IgD-negative memory B cell (primary cell): ENCODE results near the gene PRKAR2B. TPM values are rescaled to one million over a fixed set of nuclear protein-coding genes. Genes with fewer than 3 reads are reported as not detected.
"Not testable (repeated sequence)": the region's sequence is repeated elsewhere in the genome, so short reads cannot be mapped to it uniquely, and the experiment has no call there.

Source experiments
- H3K27ac Mint-ChIP-seq, 3 donors: one replicate each; pipeline ENCODE4 v1.8.0; 2020 to 2022; ENCODE audit warnings: mild to moderate bottlenecking in 3 of 3, mixed read lengths in 3 of 3, moderate library complexity in 1 of 3
- H3K27me3 Mint-ChIP-seq: one replicate; pipeline ENCODE4 v1.8.0; 2021; ENCODE audit warnings: mixed read lengths
- H3K36me3 Mint-ChIP-seq: one replicate; pipeline ENCODE4 v1.8.0; 2020; ENCODE audit warnings: mild to moderate bottlenecking, mixed read lengths
- H3K4me1 Mint-ChIP-seq, 3 donors: one replicate each; pipeline ENCODE4 v1.8.0; 2020 to 2022; ENCODE audit warnings: mixed read lengths in 3 of 3, mild to moderate bottlenecking in 1 of 3
- H3K4me3 Mint-ChIP-seq, 4 donors: one replicate each; pipeline ENCODE4 v1.8.0; 2020 to 2022; ENCODE audit warnings: mild to moderate bottlenecking in 4 of 4, mixed read lengths in 4 of 4, moderate library complexity in 3 of 4
- H3K9me3 Mint-ChIP-seq, 3 donors: one replicate each; pipeline ENCODE4 v1.8.0; 2020 to 2021; ENCODE audit warnings: mixed read lengths in 3 of 3, mild to moderate bottlenecking in 1 of 3
- polyA plus RNA-seq: library from polyadenylated mRNA; unstranded; fragments of 300-500 nt; fragmentation: Illumina TruSeq; gene quantifications from one replicate; pipeline ENCODE4 v1.2.3, GENCODE V29; 2021

Gene PRKAR2B
- polyA plus RNA-seq, 1 donor from 2014 or later, result 1.1 TPM

DNA sequence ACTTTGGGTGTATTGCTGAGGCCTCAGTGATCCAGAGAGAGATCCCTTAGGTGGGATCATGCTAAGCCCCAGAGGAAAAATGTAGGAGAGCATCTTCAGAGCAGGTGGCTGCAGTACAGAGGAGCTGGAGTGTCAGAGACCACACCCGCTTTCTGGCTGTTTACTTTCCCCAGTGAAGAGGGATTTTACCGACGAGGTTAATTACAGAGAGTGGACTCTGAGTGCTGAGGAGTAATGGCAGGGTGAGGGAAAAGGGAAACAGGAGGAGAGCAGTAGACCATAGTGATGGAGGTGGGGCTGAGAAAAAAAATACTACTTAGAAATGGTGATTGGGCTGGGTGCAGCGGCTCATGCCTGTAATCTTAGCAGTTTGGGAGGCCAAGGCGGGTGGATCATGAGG, 81.0 kb downstream of the PRKAR2B start:
- no peaks in the 10 kb centered on the region for H3K9me3 Mint-ChIP-seq
- H3K36me3 Mint-ChIP-seq, result peaks cover 1% of the 10 kb centered on the region
- H3K4me3 Mint-ChIP-seq, result peak overlapping the region; percentile 56 to 91 (median 86)
- H3K27me3 Mint-ChIP-seq, result no peaks in the 10 kb centered on the region
- H3K27ac Mint-ChIP-seq, result peak overlapping the region; percentile 34 to 88 (median 74)
- peaks cover 10 to 12% (median 12%) of the 10 kb centered on the region in 3 donors for H3K4me1 Mint-ChIP-seq

DNA sequence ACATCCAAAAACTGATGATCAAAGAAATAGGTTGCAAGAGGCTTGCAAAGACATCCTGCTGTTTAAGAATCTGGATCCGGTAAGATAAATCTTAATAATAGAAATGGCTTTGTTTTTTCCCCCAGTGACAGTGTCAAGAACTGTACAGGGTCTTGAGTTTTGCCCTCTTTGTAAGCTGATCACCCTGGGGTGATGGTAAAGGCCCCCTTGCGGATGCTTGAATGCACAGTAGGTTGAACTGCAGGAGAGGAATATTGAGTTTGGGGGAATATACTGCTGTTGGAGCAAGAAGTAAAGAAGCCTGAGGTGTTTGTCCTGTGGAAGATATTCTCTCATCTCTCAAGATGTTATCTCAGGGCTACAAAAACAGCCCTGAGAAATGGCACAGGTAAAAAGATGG, 83.7 kb downstream of the PRKAR2B start:
- peaks cover 10 to 12% (median 12%) of the 10 kb centered on the region in 3 donors for H3K4me1 Mint-ChIP-seq
- H3K36me3 Mint-ChIP-seq, result peaks cover 4% of the 10 kb centered on the region
- H3K9me3 Mint-ChIP-seq, result no peaks in the 10 kb centered on the region
- no peak overlapping the region for H3K27ac Mint-ChIP-seq
- H3K27me3 Mint-ChIP-seq, result no peaks in the 10 kb centered on the region
- no peak overlapping the region for H3K4me3 Mint-ChIP-seq

DNA sequence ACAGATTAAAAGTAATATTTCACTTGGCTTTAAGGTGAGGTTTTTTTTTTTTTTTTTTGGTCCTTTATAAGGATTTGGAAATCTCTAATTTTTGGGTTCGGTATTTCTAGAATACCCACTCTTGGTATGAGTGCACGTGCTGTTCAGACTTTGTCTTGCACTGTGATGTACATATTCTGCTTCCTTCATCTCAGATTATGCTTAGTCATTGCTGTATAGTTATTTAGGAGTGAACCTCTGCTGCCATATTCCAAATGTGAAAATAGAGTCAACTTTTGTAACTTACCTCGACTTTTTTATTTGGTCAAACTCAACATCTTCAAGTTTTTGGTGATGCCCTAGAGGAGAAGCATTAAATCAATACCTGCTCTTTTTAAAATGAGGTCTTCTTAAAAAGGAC, 84.2 kb downstream of the PRKAR2B start:
- no peak overlapping the region for H3K4me3 Mint-ChIP-seq
- H3K9me3 Mint-ChIP-seq, result no peaks in the 10 kb centered on the region
- no peaks in the 10 kb centered on the region for H3K27me3 Mint-ChIP-seq
- H3K27ac Mint-ChIP-seq, result no peak overlapping the region
- H3K4me1 Mint-ChIP-seq, result peaks cover 10 to 12% (median 12%) of the 10 kb centered on the region in 3 donors
- peaks cover 4% of the 10 kb centered on the region for H3K36me3 Mint-ChIP-seq

DNA sequence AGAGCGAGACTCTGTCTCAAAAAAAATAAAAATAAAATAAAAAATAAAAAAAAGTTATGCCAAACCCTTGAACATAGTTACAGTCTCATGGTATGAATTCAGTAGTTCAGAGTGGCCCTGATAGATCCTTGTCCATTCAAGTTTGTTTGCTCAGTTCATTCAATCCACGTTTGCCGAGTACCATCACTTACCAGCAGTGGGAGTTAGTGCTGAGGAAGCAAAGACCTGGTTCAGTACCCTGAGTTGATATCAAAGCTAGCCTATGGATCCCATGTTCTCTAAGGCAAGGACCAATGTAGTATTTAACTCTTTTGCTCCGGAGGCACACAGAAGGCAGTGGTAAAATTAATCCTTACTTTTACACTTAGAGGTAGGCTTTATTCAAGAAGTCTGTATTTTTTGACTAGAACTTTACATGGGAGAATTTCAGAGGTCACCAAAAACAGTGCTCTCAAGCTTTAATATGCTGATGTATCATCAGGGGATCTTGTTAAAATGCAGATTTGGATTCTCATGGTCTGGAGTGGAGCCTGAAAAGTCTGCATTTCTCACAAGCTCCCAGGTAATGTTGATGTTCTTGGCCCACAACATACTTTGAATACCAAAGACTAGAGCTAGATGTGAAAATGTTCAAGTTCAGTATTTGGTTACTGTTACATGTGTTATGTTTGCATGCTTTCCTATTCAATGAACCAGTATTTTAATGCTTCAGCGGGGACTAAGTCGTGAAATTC, 86.1 kb downstream of the PRKAR2B start:
- Mint-ChIP-seq H3K36me3 (peaks cover 4% of the 10 kb centered on the region), H3K4me3 (no peak overlapping the region), H3K27ac (no peak overlapping the region), H3K9me3 (no peaks in the 10 kb centered on the region), H3K4me1 (peaks cover 6 to 8% (median 8%) of the 10 kb centered on the region in 3 donors), H3K27me3 (no peaks in the 10 kb centered on the region)

DNA sequence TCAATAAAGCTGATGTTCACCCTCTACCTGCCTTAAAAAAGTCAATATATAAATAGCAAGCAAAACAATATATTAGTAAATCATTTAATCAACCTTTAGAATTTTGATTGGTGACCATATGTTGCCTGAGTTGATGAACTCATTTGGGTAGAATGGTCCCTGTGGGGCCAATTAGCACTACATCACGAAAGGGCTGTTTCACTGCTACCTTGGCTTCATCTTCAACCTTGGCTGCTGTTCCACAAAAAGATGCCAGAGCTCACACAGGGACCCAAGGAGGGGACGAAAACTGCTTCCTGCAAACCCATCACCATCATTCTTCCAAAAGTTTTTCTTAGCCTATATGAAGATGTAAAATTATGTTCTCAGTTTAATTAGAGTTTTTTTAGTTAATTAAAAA, 88.9 kb downstream of the PRKAR2B start:
- no peaks in the 10 kb centered on the region for H3K4me1 Mint-ChIP-seq
- no peaks in the 10 kb centered on the region for H3K9me3 Mint-ChIP-seq
- H3K27ac Mint-ChIP-seq, result no peak overlapping the region
- H3K27me3 Mint-ChIP-seq, result no peaks in the 10 kb centered on the region
- H3K4me3 Mint-ChIP-seq, result no peak overlapping the region
- H3K36me3 Mint-ChIP-seq, result peaks cover 4% of the 10 kb centered on the region

DNA sequence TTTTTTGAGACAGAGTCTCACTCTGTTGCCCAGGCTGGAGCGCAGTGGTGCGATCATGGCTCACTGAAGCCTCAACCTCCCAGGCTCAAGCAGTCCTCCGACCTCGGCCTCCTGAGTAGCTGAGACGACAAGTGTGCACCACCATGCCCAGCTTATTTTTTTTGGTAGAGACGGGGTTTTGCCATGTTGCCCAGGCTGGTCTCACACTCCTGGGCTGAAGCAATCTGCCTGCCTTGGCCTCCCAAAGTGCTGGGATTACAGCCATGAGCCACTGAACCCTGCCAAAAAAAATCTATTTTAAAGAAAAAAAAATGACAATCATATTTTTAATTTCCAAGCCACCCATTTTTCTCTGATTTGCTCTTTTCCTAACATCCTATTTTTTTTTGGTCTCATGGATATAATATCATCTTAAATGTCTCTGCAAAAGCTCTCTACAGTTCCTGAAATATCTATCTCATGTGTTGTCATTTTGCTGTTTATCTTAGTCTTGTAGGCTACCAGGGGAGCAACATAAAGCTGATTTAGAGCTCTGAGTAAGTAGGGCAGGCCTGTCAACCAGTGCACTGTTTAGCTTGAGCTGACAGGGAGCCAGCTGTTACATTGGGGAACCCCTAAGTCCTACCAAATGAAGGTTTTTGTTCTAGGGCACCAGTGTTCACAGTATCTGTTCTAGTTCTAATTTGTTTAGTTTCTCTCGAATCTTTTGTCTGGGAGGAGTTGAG, 94.4 kb downstream of the PRKAR2B start:
- H3K27ac Mint-ChIP-seq, result no peak overlapping the region
- H3K4me1 Mint-ChIP-seq, result no peaks in the 10 kb centered on the region
- H3K9me3 Mint-ChIP-seq, result no peaks in the 10 kb centered on the region
- H3K4me3 Mint-ChIP-seq, result no peak overlapping the region
- no peaks in the 10 kb centered on the region for H3K27me3 Mint-ChIP-seq
- H3K36me3 Mint-ChIP-seq, result no peaks in the 10 kb centered on the region

DNA sequence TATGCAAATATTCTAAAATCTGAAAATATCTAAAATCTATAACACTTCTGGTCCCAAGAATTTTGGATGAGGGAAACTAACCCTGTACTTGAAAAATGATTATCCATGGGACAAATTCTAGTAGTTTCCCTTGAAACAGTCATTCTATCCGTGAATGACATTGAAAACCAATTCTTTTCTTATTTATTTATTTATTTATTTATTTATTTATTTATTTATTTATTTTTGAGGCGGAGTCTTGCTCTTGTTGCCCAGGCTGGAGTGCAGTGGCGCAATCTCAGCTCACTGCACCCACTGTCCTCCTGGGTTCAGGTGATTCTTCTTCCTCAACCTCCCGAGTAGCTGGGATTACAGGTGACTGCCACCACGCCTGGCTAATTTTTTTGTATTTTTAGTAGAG, 99.4 kb downstream of the PRKAR2B start:
- H3K9me3 Mint-ChIP-seq, H3K36me3 Mint-ChIP-seq, H3K4me3 Mint-ChIP-seq, H3K27me3 Mint-ChIP-seq: not testable (repeated sequence)
- H3K27ac Mint-ChIP-seq, result peak overlapping the region in 1 of 3 donors; percentile 25
- H3K4me1 Mint-ChIP-seq, result peaks cover 6 to 12% (median 8%) of the 10 kb centered on the region in 3 donors

DNA sequence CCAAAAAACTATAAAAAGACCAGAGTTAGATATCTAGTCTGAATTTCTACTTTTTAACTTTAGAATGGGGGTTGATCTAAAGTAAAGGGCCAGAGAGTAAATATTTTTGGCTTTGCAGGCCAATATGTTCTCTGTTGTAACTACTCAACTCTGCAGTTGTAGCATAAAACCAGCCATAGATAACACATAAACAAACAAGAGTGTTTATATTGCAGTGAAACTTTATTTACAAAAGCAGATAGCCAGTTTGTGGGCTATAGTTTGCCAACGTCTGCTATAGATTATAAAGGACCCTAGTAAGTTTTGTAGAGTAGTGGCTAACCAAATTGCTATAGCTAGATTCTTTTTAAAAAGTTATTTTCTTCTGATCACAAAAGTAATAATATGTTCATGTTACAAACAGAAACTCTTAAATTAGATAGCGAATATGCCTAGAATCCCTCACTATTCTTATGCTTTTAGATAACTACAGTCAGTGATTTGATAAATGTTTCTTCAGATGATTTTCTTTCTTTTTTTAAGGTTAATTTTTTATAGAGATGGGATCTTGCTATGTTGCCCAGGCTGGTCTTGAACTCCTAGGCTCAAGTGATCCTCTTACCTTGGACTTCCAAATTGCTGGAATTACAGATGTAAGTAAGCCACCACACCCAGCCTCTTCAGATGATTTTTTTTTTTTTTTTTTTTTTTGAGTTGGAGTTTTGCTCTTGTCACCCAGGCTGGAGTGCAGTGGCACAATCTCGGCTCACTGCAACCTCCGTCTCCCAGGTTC, 100.7 kb downstream of the PRKAR2B start:
- H3K27me3 Mint-ChIP-seq, result no peaks in the 10 kb centered on the region
- no peaks in the 10 kb centered on the region for H3K36me3 Mint-ChIP-seq
- H3K4me1 Mint-ChIP-seq, result peaks cover 6 to 12% (median 8%) of the 10 kb centered on the region in 3 donors
- H3K4me3 Mint-ChIP-seq, result no peak overlapping the region
- no peaks in the 10 kb centered on the region for H3K9me3 Mint-ChIP-seq
- no peak overlapping the region for H3K27ac Mint-ChIP-seq

DNA sequence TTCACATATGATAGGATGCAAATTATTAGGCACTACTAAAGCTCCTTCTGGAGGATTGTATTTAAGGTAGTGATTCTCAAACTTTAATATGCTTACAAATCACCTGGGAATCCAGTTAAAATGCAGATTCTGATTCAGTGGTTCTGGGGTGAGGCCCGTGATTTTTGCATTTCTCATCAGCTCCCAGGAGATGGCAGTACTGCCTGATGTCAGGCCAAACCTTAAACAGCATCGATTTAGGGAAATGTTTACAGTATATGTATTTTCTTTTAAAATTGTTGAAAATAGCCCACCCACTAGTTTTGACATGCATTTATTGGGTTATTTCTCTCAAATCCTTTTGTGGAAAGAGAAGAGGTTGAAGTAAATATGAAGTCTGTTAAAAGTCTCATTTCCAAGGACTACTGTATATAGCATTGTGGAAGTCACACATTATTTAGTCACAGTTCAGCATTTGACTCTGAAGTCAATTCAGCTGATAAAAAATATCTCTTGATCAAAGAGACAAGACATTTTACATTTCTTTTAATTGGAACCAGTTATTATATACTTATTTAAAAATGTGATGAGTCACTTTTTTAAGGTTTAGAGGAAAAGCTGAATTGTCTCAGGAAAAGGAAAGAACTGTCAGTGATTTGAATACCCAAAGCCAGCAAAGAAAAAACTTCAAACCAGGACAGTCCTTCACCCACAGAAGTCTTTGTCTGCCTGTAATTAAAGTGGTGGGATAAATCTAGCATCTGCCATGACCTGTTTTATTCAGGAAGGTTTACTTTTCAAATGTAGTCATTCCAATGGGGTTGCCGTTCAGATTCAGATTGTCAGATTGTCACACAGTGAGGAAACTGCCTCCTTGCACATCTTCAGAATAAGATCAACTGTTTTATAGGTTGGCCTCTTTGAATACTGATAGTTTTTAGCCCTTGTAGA, 103.2 kb downstream of the PRKAR2B start:
- H3K27ac Mint-ChIP-seq, result no peak overlapping the region
- H3K27me3 Mint-ChIP-seq, result no peaks in the 10 kb centered on the region
- peaks cover 6 to 12% (median 9%) of the 10 kb centered on the region in 3 donors for H3K4me1 Mint-ChIP-seq
- no peaks in the 10 kb centered on the region for H3K36me3 Mint-ChIP-seq
- no peaks in the 10 kb centered on the region for H3K9me3 Mint-ChIP-seq
- no peak overlapping the region for H3K4me3 Mint-ChIP-seq

DNA sequence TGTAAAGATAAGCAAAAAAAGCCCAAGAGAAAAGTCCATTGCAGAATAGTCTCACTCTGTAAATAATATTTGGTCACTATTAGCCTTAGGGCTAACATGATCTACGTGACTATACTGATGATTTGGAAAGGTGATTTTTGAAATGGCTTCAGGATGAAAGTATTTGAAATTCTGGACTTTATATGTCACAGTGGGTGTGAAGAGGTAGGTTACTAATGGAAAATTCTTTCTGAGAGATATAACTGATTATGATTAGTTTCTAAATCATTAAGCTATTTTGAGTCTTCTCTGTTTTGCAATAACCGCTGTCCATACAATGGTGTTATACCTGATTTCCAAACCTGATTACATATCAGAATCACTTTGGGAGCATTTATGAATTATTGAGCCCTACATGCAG, 104.2 kb downstream of the PRKAR2B start:
- H3K27me3 Mint-ChIP-seq, result no peaks in the 10 kb centered on the region
- no peak overlapping the region for H3K27ac Mint-ChIP-seq
- no peaks in the 10 kb centered on the region for H3K36me3 Mint-ChIP-seq
- H3K9me3 Mint-ChIP-seq, result no peaks in the 10 kb centered on the region
- H3K4me3 Mint-ChIP-seq, result no peak overlapping the region
- H3K4me1 Mint-ChIP-seq, result peaks cover 6 to 12% (median 9%) of the 10 kb centered on the region in 3 donors

DNA sequence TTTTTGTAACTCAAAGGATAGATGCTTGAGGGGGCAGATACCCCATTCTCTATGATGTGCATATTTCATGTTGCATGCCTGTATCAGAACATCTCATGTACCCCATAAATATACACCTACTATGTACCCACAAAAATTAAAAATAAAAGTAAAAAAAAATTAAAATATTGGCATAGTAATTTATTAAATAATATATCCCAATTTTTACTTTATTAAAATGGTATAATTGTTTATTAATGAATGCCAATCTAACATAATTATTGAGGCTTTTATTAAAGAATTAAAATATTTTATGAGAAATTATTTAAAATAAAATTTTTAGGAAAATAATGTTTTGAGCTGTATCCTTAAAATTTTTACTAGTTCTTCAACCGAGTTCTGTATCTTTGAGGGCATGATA, 105.4 kb downstream of the PRKAR2B start:
- Mint-ChIP-seq H3K27ac (no peak overlapping the region), H3K36me3 (no peaks in the 10 kb centered on the region), H3K4me1 (peaks cover 5 to 10% (median 7%) of the 10 kb centered on the region in 3 donors), H3K27me3 (no peaks in the 10 kb centered on the region), H3K9me3 (no peaks in the 10 kb centered on the region), H3K4me3 (no peak overlapping the region)

DNA sequence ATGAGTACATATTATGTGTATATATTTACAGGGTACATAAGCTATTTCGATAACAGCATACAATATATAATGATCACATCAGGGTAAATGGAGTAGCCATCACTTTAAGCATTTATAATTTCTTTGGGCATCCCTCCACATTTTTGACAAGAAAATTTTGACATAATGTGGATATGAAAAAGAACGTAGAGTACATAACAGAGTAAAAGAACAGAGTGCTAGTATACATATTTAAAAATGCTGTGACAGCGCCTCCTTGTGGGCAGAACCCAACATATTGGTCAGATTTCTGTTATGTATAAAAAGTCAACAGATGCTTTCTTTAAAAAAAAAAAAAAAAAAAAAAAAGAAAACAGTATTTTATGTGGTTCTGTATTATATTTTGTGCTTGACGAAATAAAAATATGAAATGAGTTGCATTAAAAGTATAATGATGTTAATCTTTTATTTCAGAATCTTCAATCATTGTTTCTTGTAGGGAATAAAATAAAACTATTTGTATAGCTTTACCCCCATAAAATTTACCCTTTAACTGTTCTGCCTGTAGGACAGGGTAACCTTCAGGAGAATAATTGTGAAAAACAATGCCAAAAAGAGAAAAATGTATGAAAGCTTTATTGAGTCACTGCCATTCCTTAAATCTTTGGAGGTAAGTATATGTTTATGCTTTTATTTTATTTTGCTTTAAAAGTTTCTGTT, 106.0 kb downstream of the PRKAR2B start:
- H3K4me3 Mint-ChIP-seq, result no peak overlapping the region
- no peak overlapping the region for H3K27ac Mint-ChIP-seq
- no peaks in the 10 kb centered on the region for H3K9me3 Mint-ChIP-seq
- peaks cover 4 to 7% (median 6%) of the 10 kb centered on the region in 3 donors for H3K4me1 Mint-ChIP-seq
- H3K36me3 Mint-ChIP-seq, result no peaks in the 10 kb centered on the region
- no peaks in the 10 kb centered on the region for H3K27me3 Mint-ChIP-seq

DNA sequence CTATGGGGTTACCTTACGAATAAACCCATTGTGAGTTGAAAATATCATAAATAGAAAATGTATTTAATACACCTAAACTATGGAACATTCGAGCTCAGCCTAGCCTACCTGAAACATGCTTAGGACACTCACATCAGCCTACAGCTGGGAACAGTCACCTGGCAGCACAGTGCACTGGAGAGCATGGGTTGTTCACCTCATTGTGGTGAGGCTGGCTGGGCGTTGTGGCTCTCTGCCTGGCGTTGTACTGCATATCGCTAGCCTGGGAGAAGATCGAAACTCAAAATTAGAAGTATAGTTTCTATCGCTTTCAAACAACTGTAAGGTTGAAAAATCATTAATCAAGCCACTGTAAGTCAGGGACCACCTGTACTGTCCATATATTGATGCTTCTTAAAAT, 107.0 kb downstream of the PRKAR2B start:
- peaks cover 4 to 7% (median 6%) of the 10 kb centered on the region in 3 donors for H3K4me1 Mint-ChIP-seq
- H3K4me3 Mint-ChIP-seq, result no peak overlapping the region
- peaks cover 0 to 3% (median 0%) of the 10 kb centered on the region in 3 donors for H3K9me3 Mint-ChIP-seq
- H3K36me3 Mint-ChIP-seq, result no peaks in the 10 kb centered on the region
- no peaks in the 10 kb centered on the region for H3K27me3 Mint-ChIP-seq
- H3K27ac Mint-ChIP-seq, result no peak overlapping the region

DNA sequence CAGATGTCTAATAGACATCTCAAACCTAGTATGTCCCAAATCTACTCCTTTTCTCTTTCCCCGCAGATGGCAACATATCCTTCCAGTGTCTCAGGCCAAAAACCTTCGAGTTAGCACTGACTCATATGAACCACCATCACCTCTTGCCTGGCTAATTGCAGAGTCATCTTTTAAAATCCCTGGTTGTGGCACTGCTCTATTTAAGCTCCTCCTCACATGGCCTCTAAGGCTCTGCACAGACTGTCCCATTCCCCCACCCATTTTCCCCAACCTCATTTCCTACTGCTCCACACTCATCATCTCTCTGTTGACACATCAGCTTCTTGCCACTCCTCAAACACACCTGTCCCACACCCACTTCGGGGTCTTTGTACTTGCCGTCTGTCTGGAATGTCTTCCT, 107.5 kb downstream of the PRKAR2B start:
- Mint-ChIP-seq H3K27ac (no peak overlapping the region), H3K36me3 (no peaks in the 10 kb centered on the region), H3K4me3 (no peak overlapping the region), H3K27me3 (no peaks in the 10 kb centered on the region), H3K9me3 (peaks cover 0 to 3% (median 0%) of the 10 kb centered on the region in 3 donors), H3K4me1 (peaks cover 4 to 7% (median 6%) of the 10 kb centered on the region in 3 donors)
